Transverse colon (tissue), 4 donors: ENCODE data around the gene VWF. TPM values are rescaled to one million over a fixed set of nuclear protein-coding genes. Genes with fewer than 3 reads are reported as not detected.
A peak's percentile ranks its signal among the peaks of the same experiment; 100 is the strongest.

Source experiments
- DNase-seq: peaks from one replicate; pipeline ENCODE4 v3.0.0-alpha.2; 2019
- H3K27ac ChIP-seq, 4 donors: fragments of 200-600 bp; sonication (generic); 2 replicates each; pipeline ENCODE4 v1.5.1; 2016 to 2018; ENCODE audit warnings: inconsistent platforms in 4 of 4
- H3K27me3 ChIP-seq: fragments of 200-600 bp; sonication (generic); 2 replicates; pipeline ENCODE4 v1.5.1; 2017; ENCODE audit warnings: inconsistent platforms
- H3K36me3 ChIP-seq, 4 donors: fragments of 200-600 bp; sonication (generic); 2 replicates each; pipeline ENCODE4 v1.5.1; 2017 to 2019; ENCODE audit warnings: inconsistent platforms in 4 of 4
- H3K4me1 ChIP-seq, 4 donors: fragments of 200-600 bp; sonication (generic); 2 replicates each; pipeline ENCODE4 v1.5.1; 2017 to 2020; ENCODE audit warnings: inconsistent platforms in 4 of 4
- H3K4me3 ChIP-seq, 4 donors: fragments of 200-600 bp; sonication (generic); 1 replicate in 1 of 4; 2 replicates in 3 of 4; pipeline versions ENCODE4 v1.5.1 to v1.6.1; 2017 to 2019; ENCODE audit warnings: inconsistent platforms in 4 of 4
- H3K9me3 ChIP-seq, 2 donors: fragments of 200-600 bp; sonication (generic); 2 replicates each; pipeline ENCODE4 v1.5.1; 2017 to 2019; ENCODE audit warnings: inconsistent platforms in 2 of 2
- EP300 ChIP-seq: sonication (generic); formaldehyde crosslinking; IDR thresholded peaks from one replicate; pipeline ENCODE4 v1.6.1; 2017; ENCODE audit warnings: antibody characterized with exemption, low read depth
- POLR2A ChIP-seq: fragments of 450-650 bp; IDR thresholded peaks from one replicate; pipeline ENCODE4 v1.6.1; 2016; ENCODE audit warnings: antibody characterized with exemption, mild to moderate bottlenecking, moderate library complexity
- POLR2AphosphoS5 ChIP-seq, 3 donors: sonication (generic); formaldehyde crosslinking; IDR thresholded peaks; one replicate each; pipeline ENCODE4 v1.6.1; 2016; ENCODE audit warnings: antibody characterized with exemption in 3 of 3
- WGBS, 2 donors: methylation state at CpG; one replicate each; pipeline ENCODE4 v1.1.5; 2018; ENCODE audit warnings: low coverage in 1 of 2; 5-methylcytosine and 5-hydroxymethylcytosine counted together
- in situ Hi-C, 4 donors: fragments of 200-750 bp; cut with MboI; loops; one replicate each; pipeline versions ENCODE4 v1.15.0 to v1.15.1; 2017; ENCODE audit warnings: low sequenced_read_pairs in 3 of 4, low pct_ligation_motif_present in 1 of 4, low pct_unique_long_range_greater_than_20kb in 1 of 4
- intact Hi-C: fragments of 100-400 bp; cut with DNase I; formaldehyde crosslinking; loops from one replicate; pipeline ENCODE4 v1.15.1; 2023; ENCODE audit warnings: low total_unique reads
- total RNA-seq, 4 donors: library from RNA; depleted of rRNA; stranded (reverse); fragments of >200 nt; gene quantifications; one replicate each; pipeline ENCODE4 v1.1.0, GENCODE V29; 2016
- TF ChIP-seq, protein P1 (sequence below), 5 experiments: fragments of 200-600 bp in 3 of 5; fragments of 450-650 bp in 2 of 5; sonication (generic) in 3 of 5; IDR thresholded peaks; 1 replicate in 2 of 5; 2 replicates in 3 of 5; pipeline ENCODE4 v1.5.1; 2016 to 2017; ENCODE audit warnings: antibody characterized with exemption in 5 of 5, inconsistent platforms in 3 of 5, mild to moderate bottlenecking in 2 of 5, moderate library complexity in 1 of 5

Gene VWF
- total RNA-seq, 4 donors from 2014 or later, result 31.3 to 71.2 (median 51.5) TPM

DNA sequence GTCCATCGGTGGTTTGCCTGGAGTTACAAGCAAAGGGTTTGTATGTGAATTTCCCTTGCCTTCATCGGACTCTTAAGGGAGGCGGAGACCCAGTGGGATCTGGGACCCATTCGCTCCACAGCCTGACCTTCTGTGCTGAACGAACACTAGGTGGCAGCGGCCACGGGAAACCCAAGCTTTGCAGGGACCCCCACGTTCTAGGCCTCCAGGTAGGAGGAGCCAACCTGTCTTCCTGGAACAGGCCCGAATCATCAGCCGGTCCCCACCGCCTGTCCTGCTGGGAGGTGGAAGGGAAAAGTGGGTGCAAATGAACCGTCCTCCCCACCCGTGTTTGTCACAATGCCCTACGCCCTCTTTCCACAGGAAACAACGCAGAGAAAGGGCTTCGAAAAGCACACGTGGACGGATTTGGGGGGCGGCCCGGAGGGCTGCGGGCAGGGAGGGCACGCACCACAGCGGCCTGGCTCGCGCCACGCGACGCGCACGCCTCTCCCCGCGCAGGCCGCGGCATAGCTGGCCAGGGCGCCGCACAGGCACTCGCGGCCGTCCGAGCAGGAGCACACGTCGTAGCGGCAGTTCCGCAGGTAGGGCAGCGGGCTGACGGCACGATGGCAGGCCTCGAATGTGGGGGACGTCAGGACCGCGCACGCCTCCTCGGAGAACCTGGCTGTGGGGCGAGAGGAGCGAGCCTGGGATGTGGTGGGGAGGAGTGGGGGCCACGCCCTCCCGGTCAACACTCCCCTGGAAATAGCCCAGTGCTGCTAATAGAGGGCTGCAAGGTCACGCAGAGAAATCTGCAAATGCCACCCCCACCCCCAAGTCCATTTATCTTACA is 67.8 kb downstream of the VWF start:
- Histone ChIP-seq H3K27me3 (peaks cover 13% of the 10 kb centered on the region), H3K4me3 (peak overlapping the region in 2 of 4 donors; percentile 14 to 18), H3K4me1 (peaks cover 4 to 9% (median 7%) of the 10 kb centered on the region in 4 donors), H3K27ac (no peak overlapping the region), H3K36me3 (no peaks in the 10 kb centered on the region), H3K9me3 (no peaks in the 10 kb centered on the region)
- DNase-seq, result no peak
- 34% methylated on average over 54 of the region's 58 CpGs; no CpG with 5 or more reads in 1 of the 2 donors for WGBS, 2 donors
- no peak for TF ChIP-seq POLR2A
- TF ChIP-seq, protein P1, sequence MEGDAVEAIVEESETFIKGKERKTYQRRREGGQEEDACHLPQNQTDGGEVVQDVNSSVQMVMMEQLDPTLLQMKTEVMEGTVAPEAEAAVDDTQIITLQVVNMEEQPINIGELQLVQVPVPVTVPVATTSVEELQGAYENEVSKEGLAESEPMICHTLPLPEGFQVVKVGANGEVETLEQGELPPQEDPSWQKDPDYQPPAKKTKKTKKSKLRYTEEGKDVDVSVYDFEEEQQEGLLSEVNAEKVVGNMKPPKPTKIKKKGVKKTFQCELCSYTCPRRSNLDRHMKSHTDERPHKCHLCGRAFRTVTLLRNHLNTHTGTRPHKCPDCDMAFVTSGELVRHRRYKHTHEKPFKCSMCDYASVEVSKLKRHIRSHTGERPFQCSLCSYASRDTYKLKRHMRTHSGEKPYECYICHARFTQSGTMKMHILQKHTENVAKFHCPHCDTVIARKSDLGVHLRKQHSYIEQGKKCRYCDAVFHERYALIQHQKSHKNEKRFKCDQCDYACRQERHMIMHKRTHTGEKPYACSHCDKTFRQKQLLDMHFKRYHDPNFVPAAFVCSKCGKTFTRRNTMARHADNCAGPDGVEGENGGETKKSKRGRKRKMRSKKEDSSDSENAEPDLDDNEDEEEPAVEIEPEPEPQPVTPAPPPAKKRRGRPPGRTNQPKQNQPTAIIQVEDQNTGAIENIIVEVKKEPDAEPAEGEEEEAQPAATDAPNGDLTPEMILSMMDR (IDR thresholded peaks at IDR 0.05), result peak in 4 of 5 experiments; percentile 13 to 25 (median 20)
- no peak for TF ChIP-seq POLR2AphosphoS5 (IDR thresholded peaks at IDR 0.05)
- intact Hi-C loops, result no loop called here
- in situ Hi-C loops, result loop anchor here in 1 of 4 donors (10.0 to 25.0 kb wide), 2 partner anchors 131 to 228 kb away; no protein-coding TSS in a partner anchor

DNA sequence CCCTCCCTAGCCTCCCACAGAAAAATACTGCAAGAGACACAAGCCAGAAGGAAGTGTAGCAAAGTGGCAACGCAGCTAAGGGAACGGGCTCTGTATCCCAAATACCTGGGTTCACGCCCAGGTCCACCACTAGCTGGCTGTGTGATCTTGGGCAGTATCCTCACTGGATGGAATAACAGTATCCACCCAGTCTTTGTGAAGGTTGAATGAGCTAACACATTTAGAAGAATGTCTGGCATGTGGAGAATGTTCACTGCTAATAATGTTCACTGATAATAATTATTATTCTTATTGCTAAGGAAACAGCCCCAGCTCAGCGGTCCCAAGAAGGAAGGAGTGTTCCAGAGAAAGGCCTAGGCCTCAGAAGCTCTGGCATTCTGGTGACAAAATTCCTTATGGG is 70.9 kb downstream of the VWF start:
- peaks cover 13% of the 10 kb centered on the region for H3K27me3 ChIP-seq
- TF ChIP-seq EP300, result no peak
- TF ChIP-seq, protein P1 (IDR thresholded peaks at IDR 0.05), result no peak
- TF ChIP-seq POLR2A, result no peak
- no peaks in the 10 kb centered on the region for H3K9me3 ChIP-seq
- DNase-seq, result no peak
- in situ Hi-C loops, result loop anchor here in 1 of 4 donors (10.0 to 25.0 kb wide), 2 partner anchors 134 to 231 kb away; no protein-coding TSS in a partner anchor
- H3K27ac ChIP-seq, result no peak overlapping the region
- peaks cover 4 to 9% (median 7%) of the 10 kb centered on the region in 4 donors for H3K4me1 ChIP-seq
- no peaks in the 10 kb centered on the region for H3K36me3 ChIP-seq
- intact Hi-C loops, result no loop called here
- no peak overlapping the region for H3K4me3 ChIP-seq
- WGBS, 2 donors, result 74 to 75% methylated on average over 1 to 4 of the region's 4 CpGs

DNA sequence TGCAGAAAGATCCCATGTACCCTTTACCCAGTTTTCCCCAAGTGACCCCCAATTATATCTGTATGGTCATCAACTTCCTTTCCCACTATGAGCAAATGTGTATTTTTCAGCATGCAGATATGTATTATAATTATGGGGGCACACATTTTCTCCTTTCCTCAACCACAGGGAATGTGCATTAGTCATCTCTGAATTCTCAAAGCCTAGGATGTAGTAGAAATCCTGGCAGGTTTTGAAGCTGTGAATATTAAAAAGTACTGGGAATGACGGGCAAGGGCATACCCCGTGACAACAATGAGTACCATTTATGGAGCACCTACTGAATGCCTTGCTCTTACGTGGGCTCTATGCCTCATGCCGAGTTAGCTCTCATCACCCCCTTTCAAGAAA is 71.5 kb downstream of the VWF start:
- in situ Hi-C loops, result loop anchor here in 1 of 4 donors (10.0 to 25.0 kb wide), 2 partner anchors 134 to 232 kb away; no protein-coding TSS in a partner anchor
- Histone ChIP-seq H3K27me3 (peaks cover 13% of the 10 kb centered on the region), H3K36me3 (no peaks in the 10 kb centered on the region), H3K27ac (no peak overlapping the region), H3K9me3 (no peaks in the 10 kb centered on the region), H3K4me3 (no peak overlapping the region), H3K4me1 (peaks cover 4 to 9% (median 7%) of the 10 kb centered on the region in 4 donors)
- 94% methylated on average over 4 of the region's 4 CpGs; no CpG with 5 or more reads in 1 of the 2 donors for WGBS, 2 donors
- DNase-seq, result no peak
- intact Hi-C loops, result no loop called here
- TF ChIP-seq POLR2A (no peak), EP300 (no peak), POLR2AphosphoS5 (IDR thresholded peaks at IDR 0.05) (no peak)
- TF ChIP-seq, protein P1 (IDR thresholded peaks at IDR 0.05), result no peak

DNA sequence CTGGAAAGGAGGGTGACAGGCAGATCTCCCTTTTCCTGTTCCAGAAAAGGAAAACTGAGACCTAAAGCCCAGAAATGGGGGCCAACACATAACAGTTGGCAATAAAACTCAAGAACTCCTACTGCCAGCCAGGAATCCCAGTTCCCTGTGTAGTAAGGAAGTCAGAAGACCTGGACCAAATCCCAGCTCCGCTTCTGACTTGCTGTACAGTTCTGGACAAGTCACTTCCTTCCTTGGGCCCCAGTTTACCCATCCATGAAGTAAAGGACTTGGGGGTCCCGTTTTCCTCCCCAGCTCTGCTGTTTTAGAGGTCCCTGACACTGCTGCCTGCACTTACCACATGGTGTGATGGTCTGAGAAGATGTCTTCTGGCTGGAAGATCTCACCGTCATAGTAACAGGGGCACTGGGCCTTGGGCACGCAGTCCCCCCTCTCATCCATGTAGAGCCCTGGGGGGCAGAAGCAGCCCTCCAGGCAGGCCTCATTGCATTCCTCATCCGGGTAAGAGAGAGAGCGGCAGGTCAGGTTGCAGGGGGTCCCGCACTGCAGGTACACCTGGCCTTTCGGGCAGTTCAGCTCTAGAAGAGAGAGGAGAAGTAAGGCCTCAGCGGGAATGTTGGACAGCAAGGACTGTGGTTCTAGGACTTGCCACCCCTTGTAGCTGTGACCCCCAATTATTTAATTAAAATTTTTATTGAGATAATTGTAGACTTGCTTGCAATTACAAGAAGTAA is 72.1 kb downstream of the VWF start:
- TF ChIP-seq POLR2AphosphoS5 (IDR thresholded peaks at IDR 0.05) (no peak), POLR2A (no peak), EP300 (no peak)
- TF ChIP-seq, protein P1 (IDR thresholded peaks at IDR 0.05), result no peak
- H3K4me1 ChIP-seq, result peaks cover 4 to 9% (median 7%) of the 10 kb centered on the region in 4 donors
- no peak overlapping the region for H3K4me3 ChIP-seq
- no peak overlapping the region for H3K27ac ChIP-seq
- no peaks in the 10 kb centered on the region for H3K9me3 ChIP-seq
- intact Hi-C loops (no loop called here), in situ Hi-C loops (loop anchor here in 1 of 4 donors (10.0 to 25.0 kb wide), 2 partner anchors 135 to 232 kb away; no protein-coding TSS in a partner anchor)
- DNase-seq, result no peak
- peaks cover 8% of the 10 kb centered on the region for H3K27me3 ChIP-seq
- no peaks in the 10 kb centered on the region for H3K36me3 ChIP-seq
- 90% methylated on average over 9 of the region's 9 CpGs; no CpG with 5 or more reads in 1 of the 2 donors for WGBS, 2 donors
